ENCODE measurements around the gene PSME1. TPM values are rescaled to one million over a fixed set of nuclear protein-coding genes. Genes with fewer than 3 reads are reported as not detected.

The PSME1 gene
- total and polyA plus RNA-seq, 2 donors (not counting 1 experiment from before 2014, with no cell fraction given), result 177 to 266 TPM

- no peak overlapping the region for H2AFZ ChIP-seq (ENCODE audit: low read length)
Measured at GRCh38 chr14:24184104-24184970, 48.3 kb downstream of the PSME1 start.

GRCh38 chr14:24185026-24185425 lies 49.0 kb downstream of the PSME1 start:
- H3K79me2 ChIP-seq (ENCODE audit: control insufficient read depth, insufficient read depth, low read length), result peaks cover 7% of the 10 kb centered on the region
- H3K9ac ChIP-seq (ENCODE audit: insufficient read depth, low read length), result no peak overlapping the region
- H3K4me3 ChIP-seq (replicated peaks in 1 of 4; ENCODE audit: control extremely low read depth in 1 of 4, insufficient read depth in 1 of 4, low read depth in 3 of 4, low read length in 4 of 4), result no peak overlapping the region
- H3K27ac ChIP-seq (ENCODE audit: insufficient read depth, low read length), result no peak overlapping the region
- H3K27me3 ChIP-seq (ENCODE audit: control insufficient read depth, insufficient read depth, low read length), result no peaks in the 10 kb centered on the region
- H3K36me3 ChIP-seq (ENCODE audit: control insufficient read depth, insufficient read depth, low read length), result peaks cover 30% of the 10 kb centered on the region
- peaks cover 4% of the 10 kb centered on the region for H3K4me1 ChIP-seq (ENCODE audit: control insufficient read depth, extremely low read depth, insufficient read depth, low read length)
- no peak for DNase-seq (ENCODE audit: low read depth in 2 of 2)
- TF ChIP-seq, protein P1, sequence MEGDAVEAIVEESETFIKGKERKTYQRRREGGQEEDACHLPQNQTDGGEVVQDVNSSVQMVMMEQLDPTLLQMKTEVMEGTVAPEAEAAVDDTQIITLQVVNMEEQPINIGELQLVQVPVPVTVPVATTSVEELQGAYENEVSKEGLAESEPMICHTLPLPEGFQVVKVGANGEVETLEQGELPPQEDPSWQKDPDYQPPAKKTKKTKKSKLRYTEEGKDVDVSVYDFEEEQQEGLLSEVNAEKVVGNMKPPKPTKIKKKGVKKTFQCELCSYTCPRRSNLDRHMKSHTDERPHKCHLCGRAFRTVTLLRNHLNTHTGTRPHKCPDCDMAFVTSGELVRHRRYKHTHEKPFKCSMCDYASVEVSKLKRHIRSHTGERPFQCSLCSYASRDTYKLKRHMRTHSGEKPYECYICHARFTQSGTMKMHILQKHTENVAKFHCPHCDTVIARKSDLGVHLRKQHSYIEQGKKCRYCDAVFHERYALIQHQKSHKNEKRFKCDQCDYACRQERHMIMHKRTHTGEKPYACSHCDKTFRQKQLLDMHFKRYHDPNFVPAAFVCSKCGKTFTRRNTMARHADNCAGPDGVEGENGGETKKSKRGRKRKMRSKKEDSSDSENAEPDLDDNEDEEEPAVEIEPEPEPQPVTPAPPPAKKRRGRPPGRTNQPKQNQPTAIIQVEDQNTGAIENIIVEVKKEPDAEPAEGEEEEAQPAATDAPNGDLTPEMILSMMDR (conservative IDR thresholded peaks at IDR 0.05 in 1 of 2, IDR thresholded peaks at IDR 0.05 in 1 of 2; ENCODE audit: low read depth in 1 of 2, low read length in 2 of 2), result no peak
- no peak overlapping the region for H3K4me2 ChIP-seq (ENCODE audit: extremely low read depth, insufficient read depth, low read length)
- H2AFZ ChIP-seq (ENCODE audit: low read length), result no peak overlapping the region
- H3K9me3 ChIP-seq (ENCODE audit: control insufficient read depth, insufficient read depth, low read depth, low read length), result no peaks in the 10 kb centered on the region
- no peaks in the 10 kb centered on the region for H4K20me1 ChIP-seq (ENCODE audit: control insufficient read depth, extremely low read depth, insufficient read depth, low read length)

More at GRCh38 chr14:24184104-24184970, 48.3 kb downstream of the PSME1 start:
- peaks cover 7% of the 10 kb centered on the region for H3K79me2 ChIP-seq (ENCODE audit: control insufficient read depth, insufficient read depth, low read length)
- peaks cover 34% of the 10 kb centered on the region for H3K36me3 ChIP-seq (ENCODE audit: control insufficient read depth, insufficient read depth, low read length)
- peaks cover 4% of the 10 kb centered on the region for H3K4me1 ChIP-seq (ENCODE audit: control insufficient read depth, extremely low read depth, insufficient read depth, low read length)
- no peaks in the 10 kb centered on the region for H3K9me3 ChIP-seq (ENCODE audit: control insufficient read depth, insufficient read depth, low read depth, low read length)
- H3K27me3 ChIP-seq (ENCODE audit: control insufficient read depth, insufficient read depth, low read length), result no peaks in the 10 kb centered on the region
- TF ChIP-seq, protein P1 (conservative IDR thresholded peaks at IDR 0.05 in 1 of 2, IDR thresholded peaks at IDR 0.05 in 1 of 2; ENCODE audit: low read depth in 1 of 2, low read length in 2 of 2), result no peak
- no peak for TF ChIP-seq EZH2 (IDR thresholded peaks at IDR 0.05; ENCODE audit: low read length, missing control alignments)
- no peak for DNase-seq (ENCODE audit: low read depth in 2 of 2)
- H3K9ac ChIP-seq (ENCODE audit: insufficient read depth, low read length), result no peak overlapping the region
- no peaks in the 10 kb centered on the region for H4K20me1 ChIP-seq (ENCODE audit: control insufficient read depth, extremely low read depth, insufficient read depth, low read length)
- no peak overlapping the region for H3K4me2 ChIP-seq (ENCODE audit: extremely low read depth, insufficient read depth, low read length)
- no peak overlapping the region for H3K4me3 ChIP-seq (replicated peaks in 1 of 4; ENCODE audit: control extremely low read depth in 1 of 4, insufficient read depth in 1 of 4, low read depth in 3 of 4, low read length in 4 of 4)
- H3K27ac ChIP-seq (ENCODE audit: insufficient read depth, low read length), result no peak overlapping the region

- H3K4me1 ChIP-seq (ENCODE audit: control insufficient read depth, extremely low read depth, insufficient read depth, low read length), result peaks cover 4% of the 10 kb centered on the region
- no peaks in the 10 kb centered on the region for H3K9me3 ChIP-seq (ENCODE audit: control insufficient read depth, insufficient read depth, low read depth, low read length)
- peaks cover 32% of the 10 kb centered on the region for H3K36me3 ChIP-seq (ENCODE audit: control insufficient read depth, insufficient read depth, low read length)
- H3K4me2 ChIP-seq (ENCODE audit: extremely low read depth, insufficient read depth, low read length), result no peak overlapping the region
- H3K4me3 ChIP-seq (replicated peaks in 1 of 4; ENCODE audit: control extremely low read depth in 1 of 4, insufficient read depth in 1 of 4, low read depth in 3 of 4, low read length in 4 of 4), result no peak overlapping the region
- no peak overlapping the region for H3K9ac ChIP-seq (ENCODE audit: insufficient read depth, low read length)
- H3K27ac ChIP-seq (ENCODE audit: insufficient read depth, low read length), result no peak overlapping the region
- no peaks in the 10 kb centered on the region for H3K27me3 ChIP-seq (ENCODE audit: control insufficient read depth, insufficient read depth, low read length)
- H2AFZ ChIP-seq (ENCODE audit: low read length), result no peak overlapping the region
- no peak for TF ChIP-seq EZH2 (IDR thresholded peaks at IDR 0.05; ENCODE audit: low read length, missing control alignments)
- TF ChIP-seq, protein P1 (conservative IDR thresholded peaks at IDR 0.05 in 1 of 2, IDR thresholded peaks at IDR 0.05 in 1 of 2; ENCODE audit: low read depth in 1 of 2, low read length in 2 of 2), result no peak
- no peak for DNase-seq (ENCODE audit: low read depth in 2 of 2)
- peaks cover 7% of the 10 kb centered on the region for H3K79me2 ChIP-seq (ENCODE audit: control insufficient read depth, insufficient read depth, low read length)
- H4K20me1 ChIP-seq (ENCODE audit: control insufficient read depth, extremely low read depth, insufficient read depth, low read length), result no peaks in the 10 kb centered on the region
Measured at GRCh38 chr14:24185741-24186140, 49.7 kb downstream of the PSME1 start.

All from fibroblast of lung (primary cell).